Endothelial cell of umbilical vein (primary cell): ENCODE results near the gene SERTAD1. TPM values are rescaled to one million over a fixed set of nuclear protein-coding genes. Genes with fewer than 3 reads are reported as not detected.
"Not testable (repeated sequence)": the region's sequence is repeated elsewhere in the genome, so short reads cannot be mapped to it uniquely, and the experiment has no call there.

Experiments used
- BruUV-seq: library from RNA; stranded (reverse); fragments of 400-500 nt; replicated peaks from 2 replicates; lab custom pipeline; 2021; lab: Mats Ljungman, UMichigan
- CTCF ChIA-PET: fragments of 300-600, 350-600 bp; sonication (Branson Sonifier 250); formaldehyde crosslinking; loops from one replicate; lab custom pipeline; 2021; ENCODE audit warnings: antibody characterized with exemption, inconsistent platforms; lab: Charles Lee
- POLR2A ChIA-PET: fragments of 300-600, 350-600 bp; sonication (Branson Sonifier 250); formaldehyde crosslinking; loops from one replicate; lab custom pipeline; 2021; ENCODE audit warnings: antibody characterized with exemption, inconsistent platforms; lab: Charles Lee
- DNase-seq: peaks from one replicate; pipeline ENCODE4 v3.0.0-alpha.2; 2011; ENCODE audit warnings: low read depth, low spot score
- FAIRE-seq: peaks from 2 replicates; lab custom pipeline; 2011; peaks lifted over from hg19 to GRCh38; lab: Jason Lieb, UNC
- H2AFZ ChIP-seq: 2 replicates; pipeline ENCODE4 v1.6.0; 2012; ENCODE audit warnings: low read depth, low read length, control low read depth, inconsistent platforms
- H3K27ac ChIP-seq: 2 replicates; pipeline ENCODE4 v1.5.1; 2011; ENCODE audit warnings: low read depth, mild to moderate bottlenecking, control low read depth, low read length, moderate library complexity; ENCODE audit not compliant: insufficient read depth
- H3K27me3 ChIP-seq, 2 experiments: 2 replicates each; pipeline versions ENCODE4 v1.6.0 to v1.6.1; 2011; ENCODE audit warnings: low read length in 2 of 2, mixed read lengths in 1 of 2; ENCODE audit not compliant: control insufficient read depth in 2 of 2, insufficient read depth in 2 of 2
- H3K36me3 ChIP-seq, 2 experiments: 2 replicates in 1 of 2; 3 replicates in 1 of 2; pipeline ENCODE4 v1.5.1; 2011; ENCODE audit warnings: low read length in 2 of 2, mild to moderate bottlenecking in 1 of 2, moderate library complexity in 1 of 2; ENCODE audit not compliant: control insufficient read depth in 2 of 2, insufficient read depth in 2 of 2; ENCODE audit errors: extremely low read depth in 1 of 2
- H3K4me1 ChIP-seq: 3 replicates; pipeline ENCODE4 v1.5.1; 2011; ENCODE audit warnings: mild to moderate bottlenecking, low read length; ENCODE audit not compliant: control insufficient read depth, insufficient read depth; ENCODE audit errors: extremely low read depth
- H3K4me2 ChIP-seq: 2 replicates; pipeline ENCODE4 v1.6.1; 2011; ENCODE audit warnings: low read length, control low read depth, mixed read lengths; ENCODE audit not compliant: insufficient read depth
- H3K4me3 ChIP-seq, 3 experiments: fragments of 200-600 bp in 1 of 3; sonication (generic), shearing (Covaris generic) in 1 of 3; replicated peaks in 1 of 3; 2 replicates each; pipeline ENCODE4 v1.5.1; 2011 to 2016; ENCODE audit warnings: control low read depth in 3 of 3, low read length in 3 of 3, mild to moderate bottlenecking in 2 of 3, inconsistent platforms in 1 of 3, low read depth in 1 of 3, moderate library complexity in 1 of 3; ENCODE audit not compliant: insufficient read depth in 1 of 3
- H3K79me2 ChIP-seq: 2 replicates; pipeline ENCODE4 v1.6.0; 2012; ENCODE audit warnings: low read length, inconsistent platforms; ENCODE audit not compliant: control insufficient read depth, insufficient read depth
- H3K9ac ChIP-seq: replicated peaks from 2 replicates; pipeline ENCODE3; 2011; ENCODE audit warnings: low read length, control low read depth; ENCODE audit not compliant: insufficient read depth; ENCODE audit errors: extremely low read depth
- H3K9me1 ChIP-seq: replicated peaks from 3 replicates; pipeline ENCODE4 v1.6.0; 2011; ENCODE audit warnings: mild to moderate bottlenecking, low read length; ENCODE audit not compliant: control insufficient read depth, insufficient read depth; ENCODE audit errors: extremely low read depth
- H3K9me3 ChIP-seq: replicated peaks from 2 replicates; pipeline ENCODE4 v1.5.1; 2012; ENCODE audit warnings: low read length, inconsistent platforms; ENCODE audit not compliant: control insufficient read depth, insufficient read depth
- H4K20me1 ChIP-seq: replicated peaks from 2 replicates; pipeline ENCODE3; 2011; ENCODE audit warnings: mild to moderate bottlenecking, low read length; ENCODE audit not compliant: control insufficient read depth, insufficient read depth; ENCODE audit errors: extremely low read depth
- CTCF ChIP-seq, 2 donors: IDR thresholded peaks; 1 replicate in 1 of 2; 2 replicates in 1 of 2; pipeline ENCODE4 v1.5.1; 2011; ENCODE audit warnings: low read length in 2 of 2, mild to moderate bottlenecking in 2 of 2, moderate library complexity in 2 of 2, control low read depth in 1 of 2, inconsistent platforms in 1 of 2, low read depth in 1 of 2; ENCODE audit not compliant: insufficient read depth in 1 of 2; ENCODE audit errors: extremely low read depth in 1 of 2
- FOS ChIP-seq: IDR thresholded peaks from 2 replicates; pipeline ENCODE4 v1.6.1; 2011; ENCODE audit warnings: mild to moderate bottlenecking, low read length, moderate library complexity, borderline replicate concordance; ENCODE audit not compliant: insufficient read depth
- GATA2 ChIP-seq: IDR thresholded peaks from 2 replicates; pipeline ENCODE4 v1.7.0; 2011; ENCODE audit warnings: low read depth, mild to moderate bottlenecking, moderate library complexity, mixed read lengths, low read length; ENCODE audit not compliant: insufficient read length, insufficient read depth
- JUN ChIP-seq: IDR thresholded peaks from 2 replicates; pipeline ENCODE4 v1.6.1; 2011; ENCODE audit warnings: borderline replicate concordance, low read depth; ENCODE audit not compliant: insufficient read length, insufficient read depth
- MAX ChIP-seq: IDR thresholded peaks from 2 replicates; pipeline ENCODE4 v1.6.1; 2011; ENCODE audit not compliant: insufficient read depth, insufficient read length
- POLR2AphosphoS5 ChIP-seq: IDR thresholded peaks from 2 replicates; pipeline ENCODE4 v1.6.1; 2012; ENCODE audit warnings: low read depth, mild to moderate bottlenecking, control low read depth, low read length, moderate library complexity; ENCODE audit not compliant: insufficient read depth
- dilution Hi-C: fragments of 300-500 bp; cut with MboI; formaldehyde crosslinking; loops from one replicate; pipeline ENCODE4 v1.15.0; 2019; ENCODE audit warnings: low sequenced_read_pairs; ENCODE audit not compliant: extremely low pct_ligation_motif_present
- intact Hi-C: fragments of 100-400 bp; cut with micrococcal nuclease; formaldehyde crosslinking; loops from one replicate; pipeline ENCODE4 v1.10.0; 2022
- polyA plus RNA-seq, 4 experiments: library from polyadenylated mRNA; depleted of rRNA in 3 of 4; stranded (reverse) in 3 of 4; unstranded in 1 of 4; fragments of >200 nt; gene quantifications; 2 replicates each; pipeline versions ENCODE4 v1.2.1 to v1.2.3, GENCODE V29; 2011 to 2012; ENCODE audit warnings: missing spikeins in 1 of 4
- total RNA-seq: library from RNA; stranded (reverse); gene quantifications from 2 replicates; pipeline ENCODE4 v1.2.3, GENCODE V29; 2021

Gene SERTAD1
- total and polyA plus RNA-seq, 2 donors (not counting 3 experiments of a cell fraction or from before 2014, with no cell fraction given), result 8.8 to 15.3 TPM

DNA sequence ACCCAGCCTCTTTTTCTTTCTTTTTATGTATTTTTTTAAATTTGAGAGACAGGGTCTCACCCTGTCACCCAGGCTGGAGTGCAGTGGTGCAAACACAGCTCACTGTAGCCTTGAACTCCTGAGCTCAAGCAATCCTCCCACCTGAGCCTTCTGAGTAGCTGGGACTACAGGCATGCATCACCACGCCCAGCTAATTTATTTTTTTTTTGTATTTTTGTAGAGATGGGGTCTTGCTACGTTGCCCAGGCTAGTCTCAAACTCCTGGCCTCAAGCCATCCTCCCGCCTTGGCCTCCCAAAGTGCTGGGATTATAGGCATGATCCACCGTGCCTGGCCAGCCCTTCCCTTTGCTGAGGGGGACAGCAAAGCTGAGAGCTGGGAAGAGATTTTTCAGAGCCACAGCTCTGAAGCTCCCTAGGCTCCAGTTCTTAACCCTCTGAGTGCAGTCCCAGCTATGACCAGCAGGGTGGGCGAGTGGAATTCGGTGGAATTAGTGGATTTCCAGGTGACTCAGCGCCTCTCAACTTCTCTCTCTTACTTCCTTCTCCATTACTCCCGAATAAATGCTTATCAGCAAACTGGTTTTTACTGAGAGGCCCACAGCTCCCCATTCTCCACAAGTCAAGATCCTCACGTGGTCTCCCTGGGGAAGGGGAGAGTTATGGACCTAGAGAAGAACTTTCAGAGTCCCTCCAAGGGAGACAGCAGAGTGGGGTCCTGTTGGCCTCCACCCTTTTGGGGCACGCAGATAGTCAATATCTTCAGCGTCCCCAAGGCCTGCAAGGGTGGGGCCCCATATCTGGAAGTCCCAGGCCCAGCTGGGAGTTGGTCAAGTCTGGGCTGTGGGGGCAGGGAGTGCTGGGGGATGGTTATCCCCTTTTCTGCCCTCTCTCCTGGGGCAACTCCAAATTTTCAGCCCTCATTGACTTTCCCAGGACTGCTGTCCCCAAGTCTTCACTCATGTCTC, 38.5 kb upstream of the SERTAD1 start:
- TF ChIP-seq CTCF (IDR thresholded peaks at IDR 0.05; ENCODE audit: extremely low read depth in 1 of 2, insufficient read depth in 1 of 2, low read depth in 1 of 2, low read length in 2 of 2) (peak; percentile 83 to 86), GATA2 (peak; percentile 8), POLR2AphosphoS5 (peak; percentile 52), JUN (peak; percentile 64), MAX (no peak), FOS (peak; percentile 67)
- Histone ChIP-seq H4K20me1 (no peaks in the 10 kb centered on the region), H3K79me2 (no peaks in the 10 kb centered on the region), H3K4me3 (no peak overlapping the region), H3K4me2 (peak overlapping the region; percentile 30), H3K36me3 (no peaks in the 10 kb centered on the region), H3K27ac (peak overlapping the region; percentile 47), H3K4me1 (peaks cover 14% of the 10 kb centered on the region), H2AFZ (peak overlapping the region; percentile 63), H3K27me3 (peaks cover 2 to 5% of the 10 kb centered on the region in 2 experiments), H3K9ac (no peak overlapping the region), H3K9me1 (no peaks in the 10 kb centered on the region), H3K9me3 (no peaks in the 10 kb centered on the region)
- intact Hi-C loops, result loop anchor here (1.0 to 5.0 kb wide), 9 partner anchors 20 to 179 kb away; partner anchors contain the start of genes AKT2, C19orf47, PLD3 and SERTAD3
- TSS peak; percentile 62 for BruUV-seq
- FAIRE-seq (peak; percentile 98), DNase-seq (peak; percentile 84)
- POLR2A ChIA-PET, result interaction anchor here (0.7 to 2.4 kb wide), 4 partner anchors 12 to 107 kb away, joined by 3 to 13 read pairs (median 3); partner anchors contain the start of genes SERTAD1 and SERTAD3
- dilution Hi-C loops, result no loop called here
- CTCF ChIA-PET, result interaction anchor here (0.6 to 4.4 kb wide), 37 partner anchors 11 to 1959 kb away, joined by 3 to 44 read pairs (median 4); partner anchors contain the start of genes LTBP4 and SERTAD1

DNA sequence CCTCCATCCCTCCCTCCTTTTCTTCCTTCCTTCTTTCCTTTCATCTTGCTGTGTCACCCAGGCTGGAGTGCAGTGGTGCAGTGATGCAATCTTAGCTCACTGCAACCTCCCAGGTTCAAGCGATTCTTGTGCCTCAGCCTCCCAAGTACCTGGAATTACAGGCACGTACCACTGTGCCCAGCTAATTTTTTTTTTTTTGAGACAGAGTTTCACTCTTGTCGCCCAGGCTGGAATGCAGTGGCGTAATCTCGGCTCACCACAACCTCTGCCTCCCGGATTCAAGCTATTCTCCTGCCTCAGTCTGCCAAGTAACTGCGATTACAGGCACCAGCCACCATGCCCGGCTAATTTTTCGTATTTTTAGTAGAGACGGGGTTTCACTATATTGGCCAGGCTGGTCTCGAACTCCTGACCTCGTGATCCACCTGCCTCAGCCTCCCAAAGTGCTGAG, 37.8 kb upstream of the SERTAD1 start:
- H4K20me1 ChIP-seq, H3K27ac ChIP-seq, H3K9me1 ChIP-seq, BruUV-seq, DNase-seq, H3K27me3 ChIP-seq, H3K4me3 ChIP-seq, dilution Hi-C loops, H3K36me3 ChIP-seq, FAIRE-seq, H2AFZ ChIP-seq, H3K79me2 ChIP-seq, H3K4me2 ChIP-seq, H3K9me3 ChIP-seq, H3K9ac ChIP-seq: not testable (repeated sequence)
- POLR2A ChIA-PET, result interaction anchor here (0.7 to 0.9 kb wide), 2 partner anchors 11 to 38 kb away, joined by 3 read pairs; partner anchors contain the start of gene SERTAD1
- peaks cover 14% of the 10 kb centered on the region for H3K4me1 ChIP-seq
- intact Hi-C loops, result loop anchor here (1.0 to 2.0 kb wide), 6 partner anchors 19 to 171 kb away; partner anchors contain the start of gene SERTAD3
- CTCF ChIA-PET, result interaction anchor here (0.6 to 4.4 kb wide), 35 partner anchors 10 to 1960 kb away, joined by 3 to 44 read pairs (median 4); partner anchors contain the start of genes LTBP4 and SERTAD1
